ENCODE data around the gene IGFBPL1.

- TF ChIP-seq POLR2AphosphoS5 (IDR thresholded peaks at IDR 0.05; ENCODE audit: borderline replicate concordance, low read depth, low read length) (no peak), EZH2 (IDR thresholded peaks at IDR 0.05) (no peak), FOXP2 (optimal IDR thresholded peaks at IDR 0.05; ENCODE audit: control extremely low read depth, extremely low read length, insufficient read depth) (no peak)
These were observed 63.3 kb downstream of the IGFBPL1 start for GRCh38 chr9:38360839-38361472.
